Left ventricle myocardium inferior (tissue), 1 donor: Measurements from ENCODE around the gene VSIG10. TPM values are rescaled to one million over a fixed set of nuclear protein-coding genes. Genes with fewer than 3 reads are reported as not detected.

Source experiments
- DNase-seq: peaks from one replicate; pipeline ENCODE4 v3.0.0-alpha.2; 2020
- H3K27ac ChIP-seq: fragments of 200-600 bp; replicated peaks from 2 replicates; pipeline ENCODE4 v1.8.0; 2021
- H3K27me3 ChIP-seq: fragments of 200-600 bp; 2 replicates; pipeline ENCODE4 v1.8.0; 2021; ENCODE audit warnings: low read depth
- H3K36me3 ChIP-seq: fragments of 200-600 bp; 2 replicates; pipeline ENCODE4 v1.8.0; 2021
- H3K4me1 ChIP-seq: fragments of 200-600 bp; 2 replicates; pipeline ENCODE4 v1.8.0; 2021
- H3K4me3 ChIP-seq: fragments of 200-600 bp; 2 replicates; pipeline ENCODE4 v1.8.0; 2021; ENCODE audit warnings: mild to moderate bottlenecking, moderate library complexity
- H3K9me3 ChIP-seq: fragments of 200-600 bp; replicated peaks from 2 replicates; pipeline ENCODE4 v1.8.0; 2021
- intact Hi-C: fragments of 100-400 bp; cut with micrococcal nuclease; formaldehyde crosslinking; loops from one replicate; pipeline ENCODE4 v1.11.0; 2022
- total RNA-seq: library from RNA; stranded (reverse); fragmentation: NEBNext Ultra II Directional; extraction: Animal tissue kit (Norgen Biotek cat#: 25700); gene quantifications from one replicate; pipeline ENCODE4 v1.2.1, GENCODE V29; 2021
- TF ChIP-seq, protein P1 (sequence below): fragments of 200-600 bp; IDR thresholded peaks from 2 replicates; pipeline ENCODE4 v1.8.0; 2021; ENCODE audit warnings: antibody characterized with exemption, mild to moderate bottlenecking, borderline replicate concordance
- donor health status: DM: no; HTN: yes; CAD: no; lungs with severe emphysema.

The VSIG10 gene
- total RNA-seq, 1 donor from 2014 or later, result 12.1 TPM

- Histone ChIP-seq H3K27ac (peak overlapping the region; percentile 100), H3K4me1 (peaks cover 88% of the 10 kb centered on the region), H3K9me3 (no peaks in the 10 kb centered on the region), H3K36me3 (peaks cover 37% of the 10 kb centered on the region), H3K4me3 (no peak overlapping the region), H3K27me3 (no peaks in the 10 kb centered on the region)
- TF ChIP-seq, protein P1, sequence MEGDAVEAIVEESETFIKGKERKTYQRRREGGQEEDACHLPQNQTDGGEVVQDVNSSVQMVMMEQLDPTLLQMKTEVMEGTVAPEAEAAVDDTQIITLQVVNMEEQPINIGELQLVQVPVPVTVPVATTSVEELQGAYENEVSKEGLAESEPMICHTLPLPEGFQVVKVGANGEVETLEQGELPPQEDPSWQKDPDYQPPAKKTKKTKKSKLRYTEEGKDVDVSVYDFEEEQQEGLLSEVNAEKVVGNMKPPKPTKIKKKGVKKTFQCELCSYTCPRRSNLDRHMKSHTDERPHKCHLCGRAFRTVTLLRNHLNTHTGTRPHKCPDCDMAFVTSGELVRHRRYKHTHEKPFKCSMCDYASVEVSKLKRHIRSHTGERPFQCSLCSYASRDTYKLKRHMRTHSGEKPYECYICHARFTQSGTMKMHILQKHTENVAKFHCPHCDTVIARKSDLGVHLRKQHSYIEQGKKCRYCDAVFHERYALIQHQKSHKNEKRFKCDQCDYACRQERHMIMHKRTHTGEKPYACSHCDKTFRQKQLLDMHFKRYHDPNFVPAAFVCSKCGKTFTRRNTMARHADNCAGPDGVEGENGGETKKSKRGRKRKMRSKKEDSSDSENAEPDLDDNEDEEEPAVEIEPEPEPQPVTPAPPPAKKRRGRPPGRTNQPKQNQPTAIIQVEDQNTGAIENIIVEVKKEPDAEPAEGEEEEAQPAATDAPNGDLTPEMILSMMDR, result no peak
- DNase-seq, result no peak
- intact Hi-C loops, result no loop called here
Measured at GRCh38 chr12:118053071-118053985, 50.5 kb downstream of the VSIG10 start.

DNA sequence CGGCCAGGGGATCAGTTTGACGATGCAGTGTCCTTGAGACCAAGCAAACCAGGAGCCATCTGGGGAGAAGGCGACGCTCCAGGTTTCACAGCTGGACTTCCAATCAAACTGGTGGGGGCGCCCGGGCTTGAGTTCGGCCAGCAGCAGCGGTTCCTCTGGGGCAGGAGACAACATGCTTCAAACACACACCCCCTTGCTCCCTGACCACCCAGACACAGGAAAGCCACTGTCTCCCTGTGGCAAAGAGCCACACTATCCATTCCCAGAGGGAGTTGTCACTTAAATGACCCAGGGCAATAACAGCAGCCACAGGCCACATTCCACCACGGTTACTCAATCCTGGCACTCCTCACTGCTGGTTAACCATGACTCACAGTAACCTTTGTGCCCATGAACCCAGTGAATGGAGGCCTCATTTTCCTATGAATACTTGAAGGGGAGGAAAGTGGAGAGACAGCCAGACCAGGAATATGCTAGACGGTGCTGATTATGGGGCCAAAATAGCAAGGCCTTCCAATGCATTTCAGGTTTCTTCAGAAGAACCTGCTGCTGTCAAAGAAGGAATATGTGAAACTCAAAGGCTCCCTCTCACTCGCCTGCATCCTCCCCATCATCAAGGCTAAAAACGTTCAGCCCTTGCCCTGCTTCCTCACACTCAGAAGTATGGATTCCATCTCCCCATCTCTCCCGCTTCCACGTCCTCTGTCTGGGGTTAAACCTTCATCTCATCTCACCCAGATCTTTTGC is 51.3 kb downstream of the VSIG10 start:
- DNase-seq, result peak; percentile 72
- TF ChIP-seq, protein P1, result no peak
- H3K4me1 ChIP-seq, result peaks cover 80% of the 10 kb centered on the region
- H3K27ac ChIP-seq, result peak overlapping the region; percentile 100
- no peaks in the 10 kb centered on the region for H3K9me3 ChIP-seq
- H3K27me3 ChIP-seq, result no peaks in the 10 kb centered on the region
- H3K4me3 ChIP-seq, result peak overlapping the region; percentile 21
- intact Hi-C loops, result no loop called here
- H3K36me3 ChIP-seq, result peaks cover 46% of the 10 kb centered on the region

DNA sequence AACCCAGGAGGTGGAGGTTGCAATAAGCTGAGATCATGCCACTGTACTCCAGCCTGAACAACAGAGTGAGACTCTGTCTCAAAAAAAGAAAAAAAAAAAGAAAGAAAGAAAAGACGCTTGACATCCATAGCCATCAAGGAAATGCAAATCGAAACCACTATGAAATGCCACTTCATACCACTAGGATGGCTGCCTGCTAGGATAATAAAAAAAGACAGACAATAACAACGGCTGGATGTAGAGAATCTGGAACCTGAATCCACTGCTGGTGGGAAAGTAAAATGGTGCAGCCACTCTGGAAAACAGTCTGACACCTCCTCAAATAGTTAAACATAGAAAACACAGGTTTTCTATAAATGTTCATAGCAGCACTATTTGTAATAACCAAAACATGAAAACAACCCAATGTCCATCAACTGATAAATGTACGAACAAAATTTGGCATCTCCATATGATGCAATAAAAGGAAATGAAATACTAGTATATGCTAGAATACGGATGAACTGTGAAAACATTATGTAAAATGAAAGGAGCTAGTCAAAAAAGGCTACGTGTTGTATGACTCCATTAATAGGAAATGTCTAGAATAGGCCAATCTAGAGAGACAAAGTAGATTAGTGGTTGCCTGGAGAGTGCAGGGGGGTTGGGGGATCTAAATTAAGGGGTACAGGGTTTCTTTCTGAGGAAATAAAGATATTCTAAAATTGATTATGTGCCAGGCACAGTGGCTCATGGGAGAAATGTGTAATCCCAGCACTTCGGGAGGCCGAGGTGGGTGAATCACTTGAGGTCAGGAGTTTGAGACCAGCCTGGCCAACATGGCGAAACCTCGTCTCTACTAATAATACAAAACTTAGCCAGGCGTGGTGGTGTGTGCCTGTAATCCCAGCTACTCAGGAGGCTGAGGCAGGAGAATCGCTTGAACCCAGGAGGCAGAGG is 52.6 kb downstream of the VSIG10 start:
- Histone ChIP-seq H3K4me3 (no peak overlapping the region), H3K36me3 (peaks cover 46% of the 10 kb centered on the region), H3K9me3 (no peaks in the 10 kb centered on the region), H3K27me3 (no peaks in the 10 kb centered on the region), H3K27ac (peak overlapping the region; percentile 100), H3K4me1 (peaks cover 76% of the 10 kb centered on the region)
- no peak for DNase-seq
- TF ChIP-seq, protein P1, result no peak
- intact Hi-C loops, result no loop called here

DNA sequence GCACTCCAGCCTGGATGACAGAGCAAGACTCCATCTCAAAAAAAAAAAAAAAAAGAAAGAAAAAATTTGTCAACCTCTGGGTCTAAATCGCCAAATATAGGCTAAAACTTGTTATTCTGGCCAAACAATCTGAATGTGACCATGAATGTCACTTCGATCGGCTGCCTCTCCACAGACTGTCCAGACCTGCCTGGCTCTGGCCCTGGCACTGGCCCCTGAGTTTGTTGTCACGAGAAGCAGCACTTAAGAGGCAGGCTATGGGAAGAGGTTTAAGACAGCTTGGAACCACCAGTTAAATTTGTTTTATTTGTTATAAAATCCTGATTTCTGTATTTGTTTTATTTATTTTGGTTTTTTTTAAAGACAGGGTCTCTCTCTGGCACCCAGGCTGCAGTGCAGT is 57.4 kb downstream of the VSIG10 start:
- H3K27me3 ChIP-seq, result no peaks in the 10 kb centered on the region
- H3K27ac ChIP-seq, result peak overlapping the region; percentile 4
- H3K4me1 ChIP-seq, result peaks cover 44% of the 10 kb centered on the region
- H3K9me3 ChIP-seq, result no peaks in the 10 kb centered on the region
- no peak for DNase-seq
- peaks cover 85% of the 10 kb centered on the region for H3K36me3 ChIP-seq
- intact Hi-C loops, result no loop called here
- H3K4me3 ChIP-seq, result no peak overlapping the region
- TF ChIP-seq, protein P1, result no peak

GRCh38 chr12:118044577-118044976 is 59.2 kb downstream of the VSIG10 start:
- DNase-seq, result no peak
- intact Hi-C loops, result no loop called here
- Histone ChIP-seq H3K27me3 (no peaks in the 10 kb centered on the region), H3K27ac (no peak overlapping the region), H3K4me1 (peaks cover 33% of the 10 kb centered on the region), H3K9me3 (no peaks in the 10 kb centered on the region), H3K36me3 (peaks cover 85% of the 10 kb centered on the region), H3K4me3 (no peak overlapping the region)
- TF ChIP-seq, protein P1, result no peak
